AG09309 (cell line): Measurements from ENCODE around the gene SAMD4A.

ENCODE experiments used
- DNase-seq: peaks from one replicate; pipeline ENCODE4 v3.0.0-alpha.2; 2010; ENCODE audit warnings: low read depth
- H3K4me3 ChIP-seq: 2 replicates; pipeline ENCODE4 v1.5.1; 2011; ENCODE audit warnings: mild to moderate bottlenecking, low read depth, low read length, moderate library complexity; ENCODE audit not compliant: control insufficient read depth
- CTCF ChIP-seq: IDR thresholded peaks from 2 replicates; pipeline ENCODE4 v1.5.1; 2011; ENCODE audit warnings: mild to moderate bottlenecking, low read depth, low read length, inconsistent platforms; ENCODE audit not compliant: insufficient read depth, control insufficient read depth; ENCODE audit errors: missing control alignments

SAMD4A gene

GRCh38 chr14:54686871-54687749 lies 120.2 kb downstream of the SAMD4A start:
- DNase-seq, result no peak
- no peak overlapping the region for H3K4me3 ChIP-seq
- TF ChIP-seq CTCF, result no peak

GRCh38 chr14:54687750-54688119 lies 120.8 kb downstream of the SAMD4A start:
- no peak for DNase-seq
- no peak overlapping the region for H3K4me3 ChIP-seq
- TF ChIP-seq CTCF, result no peak

- no peak for DNase-seq
- TF ChIP-seq CTCF, result no peak
Measured at GRCh38 chr14:54688229-54688628, 121.3 kb downstream of the SAMD4A start.

GRCh38 chr14:54689928-54690327 lies 123.0 kb downstream of the SAMD4A start:
- TF ChIP-seq CTCF, result no peak
- no peak overlapping the region for H3K4me3 ChIP-seq
- no peak for DNase-seq

More at GRCh38 chr14:54688229-54688628, 121.3 kb downstream of the SAMD4A start:
- no peak overlapping the region for H3K4me3 ChIP-seq

- DNase-seq, result no peak
- TF ChIP-seq CTCF, result no peak
- no peak overlapping the region for H3K4me3 ChIP-seq
Measured at GRCh38 chr14:54690887-54691286, 124.0 kb downstream of the SAMD4A start.

GRCh38 chr14:54691525-54692283 lies 124.8 kb downstream of the SAMD4A start:
- peak; percentile 95 for TF ChIP-seq CTCF
- H3K4me3 ChIP-seq, result no peak overlapping the region
- DNase-seq, result no peak
